ENCODE results near the gene FMN2.
"Not testable (repeated sequence)": the region's sequence is repeated elsewhere in the genome, so short reads cannot be mapped to it uniquely, and the experiment has no call there.

Gene FMN2

GRCh38 chr1:240322943-240323342, 231.3 kb downstream of the FMN2 start:
- no peak for DNase-seq

- not testable (repeated sequence) for DNase-seq
These were observed 236.7 kb downstream of the FMN2 start for GRCh38 chr1:240328382-240328781.

- no peak for DNase-seq
These were observed 237.8 kb downstream of the FMN2 start for GRCh38 chr1:240329443-240329842.

GRCh38 chr1:240332672-240333071, 241.0 kb downstream of the FMN2 start:
- DNase-seq, result no peak

GRCh38 chr1:240337781-240338180, 246.1 kb downstream of the FMN2 start:
- DNase-seq, result no peak

- DNase-seq, result no peak
These were observed 247.2 kb downstream of the FMN2 start for GRCh38 chr1:240338837-240339236.

GRCh38 chr1:240341365-240342250, 249.9 kb downstream of the FMN2 start:
- no peak for DNase-seq

- DNase-seq, result no peak
These were observed 250.6 kb downstream of the FMN2 start for GRCh38 chr1:240342251-240342625.

GRCh38 chr1:240343045-240343444, 251.4 kb downstream of the FMN2 start:
- DNase-seq, result no peak

- DNase-seq, result no peak
These were observed 252.3 kb downstream of the FMN2 start for GRCh38 chr1:240343966-240344365.

GRCh38 chr1:240344918-240345317, 253.2 kb downstream of the FMN2 start:
- DNase-seq, result no peak

GRCh38 chr1:240349695-240350094, 258.0 kb downstream of the FMN2 start:
- no peak for DNase-seq

- DNase-seq, result no peak
These were observed 259.2 kb downstream of the FMN2 start for GRCh38 chr1:240350910-240351331.

- no peak for DNase-seq
These were observed 260.0 kb downstream of the FMN2 start for GRCh38 chr1:240351690-240352089.

GRCh38 chr1:240352769-240353168, 261.1 kb downstream of the FMN2 start:
- DNase-seq, result no peak

- DNase-seq, result no peak
These were observed 264.9 kb downstream of the FMN2 start for GRCh38 chr1:240356568-240356967.

- no peak for DNase-seq
These were observed 270.4 kb downstream of the FMN2 start for GRCh38 chr1:240362046-240362445.

- DNase-seq, result no peak
These were observed 271.1 kb downstream of the FMN2 start for GRCh38 chr1:240362826-240363225.

GRCh38 chr1:240363315-240363714, 271.6 kb downstream of the FMN2 start:
- no peak for DNase-seq

GRCh38 chr1:240363914-240364313, 272.2 kb downstream of the FMN2 start:
- no peak for DNase-seq

GRCh38 chr1:240366636-240367035, 275.0 kb downstream of the FMN2 start:
- DNase-seq, result no peak

- no peak for DNase-seq
These were observed 293.9 kb downstream of the FMN2 start for GRCh38 chr1:240385551-240385950.

- DNase-seq, result no peak
These were observed 294.6 kb downstream of the FMN2 start for GRCh38 chr1:240385985-240386978.

GRCh38 chr1:240387051-240387450, 295.4 kb downstream of the FMN2 start:
- DNase-seq, result no peak
